ENCODE results near the gene KMT2C. TPM values are rescaled to one million over a fixed set of nuclear protein-coding genes. Genes with fewer than 3 reads are reported as not detected.
A peak's percentile ranks its signal among the peaks of the same experiment; 100 is the strongest.
"Not testable (repeated sequence)": the region's sequence is repeated elsewhere in the genome, so short reads cannot be mapped to it uniquely, and the experiment has no call there.

The KMT2C gene
- polyA plus RNA-seq, 1 donor from 2014 or later: 29.8 TPM

- no peaks in the 10 kb centered on the region for H3F3A ChIP-seq (ENCODE audit: insufficient read depth, low read length, poor library complexity, severe bottlenecking)
- no peak for TF ChIP-seq CTCF (IDR thresholded peaks at IDR 0.05; ENCODE audit: poor library complexity, severe bottlenecking)
- TF ChIP-seq RAD21 (conservative IDR thresholded peaks at IDR 0.05): no peak
- TF ChIP-seq SMC3 (conservative IDR thresholded peaks at IDR 0.05; ENCODE audit: poor library complexity): no peak
- TF ChIP-seq TAF1 (IDR thresholded peaks at IDR 0.05; ENCODE audit: low read depth): no peak
- no peak for TF ChIP-seq POLR2AphosphoS5 (IDR thresholded peaks at IDR 0.05)
- peak overlapping the region; percentile 30 for H3K27ac ChIP-seq (ENCODE audit: low read length)
- H3K4me3 ChIP-seq (ENCODE audit: low read length): no peak overlapping the region
- peaks cover 5% of the 10 kb centered on the region for H3K36me3 ChIP-seq (ENCODE audit: insufficient read depth, low read length)
- H3K9me2 ChIP-seq (ENCODE audit: insufficient read depth, low read length): no peaks in the 10 kb centered on the region
- peaks cover 93% of the 10 kb centered on the region for H3K79me2 ChIP-seq (replicated peaks; ENCODE audit: insufficient read depth, low read length)
- H3K9ac ChIP-seq (ENCODE audit: low read length): no peak overlapping the region
- H4K20me1 ChIP-seq (ENCODE audit: insufficient read depth): peaks cover 6% of the 10 kb centered on the region
- H2AFZ ChIP-seq (ENCODE audit: low read depth, low read length): no peak overlapping the region
- H3K9me3 ChIP-seq (ENCODE audit: low read length): peaks cover 9% of the 10 kb centered on the region
- H3K27me3 ChIP-seq (ENCODE audit: insufficient read depth, low read depth, low read length): no peaks in the 10 kb centered on the region
- H3K4me2 ChIP-seq (ENCODE audit: low read length): no peak overlapping the region
These were observed 11.3 kb downstream of the KMT2C start for GRCh38 chr7:152424348-152425108.

GRCh38 chr7:152423991-152424347 lies 11.8 kb downstream of the KMT2C start:
- Histone ChIP-seq H3K9me3 (ENCODE audit: low read length) (peaks cover 9% of the 10 kb centered on the region), H3K9me2 (ENCODE audit: insufficient read depth, low read length) (no peaks in the 10 kb centered on the region), H3K79me2 (replicated peaks; ENCODE audit: insufficient read depth, low read length) (peaks cover 92% of the 10 kb centered on the region), H2AFZ (ENCODE audit: low read depth, low read length) (no peak overlapping the region), H3K4me2 (ENCODE audit: low read length) (no peak overlapping the region), H3K27me3 (ENCODE audit: insufficient read depth, low read depth, low read length) (no peaks in the 10 kb centered on the region), H3K27ac (ENCODE audit: low read length) (no peak overlapping the region), H4K20me1 (ENCODE audit: insufficient read depth) (peaks cover 3% of the 10 kb centered on the region), H3F3A (ENCODE audit: insufficient read depth, low read length, poor library complexity, severe bottlenecking) (no peaks in the 10 kb centered on the region), H3K4me3 (ENCODE audit: low read length) (no peak overlapping the region), H3K36me3 (ENCODE audit: insufficient read depth, low read length) (peaks cover 5% of the 10 kb centered on the region), H3K9ac (ENCODE audit: low read length) (no peak overlapping the region)
- no peak for TF ChIP-seq EZH2 (IDR thresholded peaks at IDR 0.05; ENCODE audit: borderline replicate concordance, insufficient read depth, low read length, poor library complexity, severe bottlenecking)
- no peak for TF ChIP-seq REST (IDR thresholded peaks at IDR 0.05; ENCODE audit: borderline replicate concordance)
- no peak for TF ChIP-seq EP300 (conservative IDR thresholded peaks at IDR 0.05; ENCODE audit: poor library complexity, severe bottlenecking)
- TF ChIP-seq POLR2AphosphoS5 (IDR thresholded peaks at IDR 0.05): no peak
- no peak for TF ChIP-seq MXI1 (conservative IDR thresholded peaks at IDR 0.05; ENCODE audit: poor library complexity, severe bottlenecking)
- TF ChIP-seq TAF1 (IDR thresholded peaks at IDR 0.05; ENCODE audit: low read depth): no peak
- TF ChIP-seq CTCF (IDR thresholded peaks at IDR 0.05; ENCODE audit: poor library complexity, severe bottlenecking): no peak
- no peak for TF ChIP-seq RAD21 (conservative IDR thresholded peaks at IDR 0.05)
- TF ChIP-seq SMC3 (conservative IDR thresholded peaks at IDR 0.05; ENCODE audit: poor library complexity): no peak

- H4K20me1 ChIP-seq (ENCODE audit: insufficient read depth); H3K4me3 ChIP-seq (ENCODE audit: low read length); H3K9me2 ChIP-seq (ENCODE audit: insufficient read depth, low read length); H3K9ac ChIP-seq (ENCODE audit: low read length); H3K27me3 ChIP-seq (ENCODE audit: insufficient read depth, low read depth, low read length); H3K9me3 ChIP-seq (ENCODE audit: low read length); H3K36me3 ChIP-seq (ENCODE audit: insufficient read depth, low read length); H2AFZ ChIP-seq (ENCODE audit: low read depth, low read length); H3K27ac ChIP-seq (ENCODE audit: low read length); H3F3A ChIP-seq (ENCODE audit: insufficient read depth, low read length, poor library complexity, severe bottlenecking); H3K4me2 ChIP-seq (ENCODE audit: low read length): not testable (repeated sequence)
- H3K79me2 ChIP-seq (replicated peaks; ENCODE audit: insufficient read depth, low read length): peaks cover 96% of the 10 kb centered on the region
These were observed 12.6 kb downstream of the KMT2C start for GRCh38 chr7:152423171-152423570.

GRCh38 chr7:152420950-152421349 lies 14.9 kb downstream of the KMT2C start:
- H3K27ac ChIP-seq (ENCODE audit: low read length); H3K4me2 ChIP-seq (ENCODE audit: low read length); H2AFZ ChIP-seq (ENCODE audit: low read depth, low read length); H3K9ac ChIP-seq (ENCODE audit: low read length); H4K20me1 ChIP-seq (ENCODE audit: insufficient read depth); H3K9me3 ChIP-seq (ENCODE audit: low read length); H3K36me3 ChIP-seq (ENCODE audit: insufficient read depth, low read length); H3K27me3 ChIP-seq (ENCODE audit: insufficient read depth, low read depth, low read length); H3K4me3 ChIP-seq (ENCODE audit: low read length); H3K9me2 ChIP-seq (ENCODE audit: insufficient read depth, low read length); H3F3A ChIP-seq (ENCODE audit: insufficient read depth, low read length, poor library complexity, severe bottlenecking): not testable (repeated sequence)
- H3K79me2 ChIP-seq (replicated peaks; ENCODE audit: insufficient read depth, low read length): peaks cover 92% of the 10 kb centered on the region
